H9 (cell line): Measurements from ENCODE around the gene ETF1. TPM values are rescaled to one million over a fixed set of nuclear protein-coding genes. Genes with fewer than 3 reads are reported as not detected.

Experiments
- DNase-seq: peaks from one replicate; pipeline ENCODE4 v3.0.0-alpha.2; 2017
- H2AFZ ChIP-seq: one replicate; pipeline ENCODE4 v1.6.1; 2013; ENCODE audit warnings: mild to moderate bottlenecking, low read length, control low read depth, moderate library complexity
- H2AK5ac ChIP-seq: 2 replicates; pipeline ENCODE4 v1.6.1; 2013; ENCODE audit warnings: low read length, control low read depth, mixed read lengths; ENCODE audit not compliant: insufficient read length
- H2BK120ac ChIP-seq: one replicate; pipeline ENCODE4 v1.6.1; 2013; ENCODE audit warnings: low read depth, mild to moderate bottlenecking, low read length, control low read depth, inconsistent platforms; ENCODE audit not compliant: poor library complexity, severe bottlenecking
- H2BK12ac ChIP-seq: 2 replicates; pipeline ENCODE4 v1.6.1; 2013; ENCODE audit warnings: low read length, control low read depth, mixed read lengths, low read depth; ENCODE audit not compliant: insufficient read length
- H2BK15ac ChIP-seq: 2 replicates; pipeline ENCODE4 v1.6.1; 2013; ENCODE audit warnings: low read depth, low read length, control low read depth
- H2BK20ac ChIP-seq: one replicate; pipeline ENCODE4 v1.6.1; 2013; ENCODE audit warnings: low read depth, mild to moderate bottlenecking, low read length, control low read depth, inconsistent platforms; ENCODE audit not compliant: poor library complexity, severe bottlenecking
- H2BK5ac ChIP-seq: 2 replicates; pipeline ENCODE4 v1.6.1; 2013; ENCODE audit warnings: low read length, control low read depth, mixed read lengths; ENCODE audit not compliant: insufficient read length
- H3K14ac ChIP-seq: 2 replicates; pipeline ENCODE4 v1.6.1; 2013; ENCODE audit warnings: low read length, control low read depth; ENCODE audit not compliant: insufficient read depth
- H3K18ac ChIP-seq: 2 replicates; pipeline ENCODE4 v1.6.1; 2013; ENCODE audit warnings: low read depth, mild to moderate bottlenecking, mixed read lengths, low read length, control low read depth; ENCODE audit not compliant: insufficient read length
- H3K23ac ChIP-seq: 2 replicates; pipeline ENCODE4 v1.6.1; 2013; ENCODE audit warnings: low read length, control low read depth, mixed read lengths, low read depth; ENCODE audit not compliant: insufficient read length
- H3K23me2 ChIP-seq: 2 replicates; pipeline ENCODE4 v1.6.1; 2013; ENCODE audit warnings: low read depth, mild to moderate bottlenecking, mixed read lengths, low read length, control low read depth; ENCODE audit not compliant: insufficient read length, poor library complexity, severe bottlenecking
- H3K27ac ChIP-seq: 2 replicates; pipeline ENCODE4 v1.5.1; 2013; ENCODE audit warnings: low read length, control low read depth, mixed read lengths, low read depth; ENCODE audit not compliant: insufficient read length
- H3K27me3 ChIP-seq: 2 replicates; pipeline ENCODE4 v1.6.1; 2013; ENCODE audit warnings: low read length, control low read depth, inconsistent platforms; ENCODE audit not compliant: insufficient read depth
- H3K4ac ChIP-seq: 2 replicates; pipeline ENCODE4 v1.6.1; 2013; ENCODE audit warnings: low read depth, mild to moderate bottlenecking, control low read depth, inconsistent platforms, low read length, moderate library complexity
- H3K4me1 ChIP-seq: 2 replicates; pipeline ENCODE4 v1.6.1; 2013; ENCODE audit warnings: low read length, control low read depth, inconsistent platforms; ENCODE audit not compliant: insufficient read depth
- H3K4me2 ChIP-seq: 2 replicates; pipeline ENCODE4 v1.6.1; 2013; ENCODE audit warnings: low read length, control low read depth, mixed read lengths; ENCODE audit not compliant: insufficient read length, insufficient read depth
- H3K56ac ChIP-seq: 2 replicates; pipeline ENCODE4 v1.6.1; 2013; ENCODE audit warnings: low read depth, mild to moderate bottlenecking, mixed read lengths, low read length, control low read depth; ENCODE audit not compliant: insufficient read length
- H3K79me1 ChIP-seq: 2 replicates; pipeline ENCODE4 v1.6.1; 2013; ENCODE audit warnings: low read depth, mild to moderate bottlenecking, moderate library complexity, low read length, control low read depth, inconsistent platforms; ENCODE audit not compliant: insufficient read depth, poor library complexity, severe bottlenecking
- H3K79me2 ChIP-seq: 2 replicates; pipeline ENCODE4 v1.6.1; 2013; ENCODE audit warnings: low read length, control low read depth, inconsistent platforms; ENCODE audit not compliant: insufficient read depth
- H3K9ac ChIP-seq: 2 replicates; pipeline ENCODE4 v1.6.1; 2013; ENCODE audit warnings: low read length, control low read depth, mixed read lengths; ENCODE audit not compliant: insufficient read length; ENCODE audit errors: extremely low read depth
- H3K9me3 ChIP-seq: one replicate; pipeline ENCODE4 v1.6.1; 2013; ENCODE audit warnings: low read depth, low read length, inconsistent platforms; ENCODE audit not compliant: control insufficient read depth
- H3T11ph ChIP-seq: one replicate; pipeline ENCODE4 v1.6.1; 2013; ENCODE audit warnings: mild to moderate bottlenecking, low read length, control low read depth, inconsistent platforms
- H4K20me1 ChIP-seq: one replicate; pipeline ENCODE4 v1.6.1; 2013; ENCODE audit not compliant: control insufficient read depth, insufficient read length, insufficient read depth
- H4K5ac ChIP-seq: 2 replicates; pipeline ENCODE4 v1.6.1; 2013; ENCODE audit warnings: low read depth, mild to moderate bottlenecking, mixed read lengths, low read length, control low read depth; ENCODE audit not compliant: insufficient read length
- H4K8ac ChIP-seq: replicated peaks from 2 replicates; pipeline ENCODE4 v1.6.1; 2013; ENCODE audit warnings: low read length, control low read depth, mixed read lengths, low read depth; ENCODE audit not compliant: insufficient read length
- H4K91ac ChIP-seq: 2 replicates; pipeline ENCODE4 v1.6.1; 2013; ENCODE audit warnings: low read depth, mild to moderate bottlenecking, moderate library complexity, mixed read lengths, low read length, control low read depth; ENCODE audit not compliant: insufficient read length
- H3K27ac Mint-ChIP-seq, 3 experiments: 2 replicates in 2 of 3; 3 replicates in 1 of 3; pipeline ENCODE4 v1.8.0; 2020 to 2021; ENCODE audit warnings: mixed read lengths in 3 of 3, mild to moderate bottlenecking in 1 of 3, moderate library complexity in 1 of 3
- H3K27me3 Mint-ChIP-seq: 2 replicates; pipeline ENCODE4 v1.8.0; 2021; ENCODE audit warnings: low read depth, mild to moderate bottlenecking, moderate library complexity, mixed read lengths
- H3K36me3 Mint-ChIP-seq, 3 experiments: 2 replicates in 2 of 3; 3 replicates in 1 of 3; pipeline ENCODE4 v1.8.0; 2020 to 2021; ENCODE audit warnings: low read depth in 3 of 3, mixed read lengths in 3 of 3; ENCODE audit not compliant: insufficient read depth in 1 of 3
- H3K4me1 Mint-ChIP-seq, 2 experiments: 2 replicates each; pipeline ENCODE4 v1.8.0; 2020; ENCODE audit warnings: mixed read lengths in 2 of 2
- H3K4me3 Mint-ChIP-seq, 2 experiments: 2 replicates in 1 of 2; 3 replicates in 1 of 2; pipeline ENCODE4 v1.8.0; 2020 to 2021; ENCODE audit warnings: mild to moderate bottlenecking in 2 of 2, mixed read lengths in 2 of 2, moderate library complexity in 1 of 2
- H3K9me3 Mint-ChIP-seq, 2 experiments: 2 replicates in 1 of 2; 3 replicates in 1 of 2; pipeline ENCODE4 v1.8.0; 2020; ENCODE audit warnings: mild to moderate bottlenecking in 2 of 2, mixed read lengths in 2 of 2, moderate library complexity in 1 of 2
- WGBS: extraction: QIAGEN DNeasy Blood & Tissue Kit; methylation state at CpG from one replicate; pipeline ENCODE4 v1.1.7; 2013; ENCODE audit warnings: missing lambda C conversion rate, low lambda C conversion rate, mixed read lengths; ENCODE audit not compliant: insufficient read length; ENCODE audit errors: extremely low coverage; 5-methylcytosine and 5-hydroxymethylcytosine counted together
- total RNA-seq: library from RNA; stranded (reverse); gene quantifications from 2 replicates; pipeline ENCODE4 v1.2.1, GENCODE V29; 2021
- TF ChIP-seq, protein P1 (sequence below): fragments of 200-600 bp; sonication (generic); conservative IDR thresholded peaks from 3 replicates; pipeline ENCODE4 v1.8.0; 2021; ENCODE audit warnings: antibody characterized with exemption, mild to moderate bottlenecking

ETF1 gene
- total RNA-seq, 1 experiment from 2014 or later, result 175 TPM

DNA sequence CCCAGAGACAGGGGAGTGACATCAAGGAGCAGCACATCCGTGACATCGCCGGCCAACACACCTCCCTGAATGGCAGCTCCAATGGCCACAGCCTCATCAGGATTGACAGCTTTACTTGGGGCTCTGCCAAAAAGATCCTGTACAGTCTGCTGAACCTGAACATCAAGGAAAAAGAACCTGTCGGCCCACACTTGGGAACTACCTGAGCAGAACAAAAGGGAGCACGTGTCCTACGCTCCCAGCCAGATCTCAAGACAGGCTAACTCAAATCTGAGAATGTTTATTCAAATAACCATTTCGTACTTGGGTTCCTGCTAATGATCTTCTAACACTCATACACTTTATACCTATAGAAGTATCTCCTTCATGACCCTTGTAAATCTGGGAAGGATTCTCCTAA is 16.9 kb upstream of the ETF1 start:
- Histone ChIP-seq H2AFZ (no peak overlapping the region), H3K9me3 (no peaks in the 10 kb centered on the region), H4K8ac (no peak overlapping the region), H3K27me3 (no peaks in the 10 kb centered on the region), H3K23ac (no peak overlapping the region), H3K4me2 (no peak overlapping the region), H3T11ph (no peak overlapping the region), H3K14ac (no peak overlapping the region), H3K79me1 (no peaks in the 10 kb centered on the region), H3K18ac (no peak overlapping the region), H2BK120ac (no peak overlapping the region), H2BK15ac (no peak overlapping the region), H3K23me2 (no peaks in the 10 kb centered on the region), H2BK5ac (no peak overlapping the region), H3K79me2 (0 out of 2 replicates have a peak, but pooled peaks cover under 1% of the 10 kb centered on the region), H3K27ac (no peak overlapping the region), H4K91ac (no peak overlapping the region), H3K4me1 (no peaks in the 10 kb centered on the region), H3K9ac (no peak overlapping the region), H3K56ac (no peak overlapping the region), H4K20me1 (no peaks in the 10 kb centered on the region), H4K5ac (no peak overlapping the region), H3K4ac (no peak overlapping the region), H2AK5ac (no peak overlapping the region), H2BK12ac (no peak overlapping the region), H2BK20ac (no peak overlapping the region)
- no peaks in the 10 kb centered on the region for H3K4me1 Mint-ChIP-seq
- peak; percentile 6 for DNase-seq
- TF ChIP-seq, protein P1, sequence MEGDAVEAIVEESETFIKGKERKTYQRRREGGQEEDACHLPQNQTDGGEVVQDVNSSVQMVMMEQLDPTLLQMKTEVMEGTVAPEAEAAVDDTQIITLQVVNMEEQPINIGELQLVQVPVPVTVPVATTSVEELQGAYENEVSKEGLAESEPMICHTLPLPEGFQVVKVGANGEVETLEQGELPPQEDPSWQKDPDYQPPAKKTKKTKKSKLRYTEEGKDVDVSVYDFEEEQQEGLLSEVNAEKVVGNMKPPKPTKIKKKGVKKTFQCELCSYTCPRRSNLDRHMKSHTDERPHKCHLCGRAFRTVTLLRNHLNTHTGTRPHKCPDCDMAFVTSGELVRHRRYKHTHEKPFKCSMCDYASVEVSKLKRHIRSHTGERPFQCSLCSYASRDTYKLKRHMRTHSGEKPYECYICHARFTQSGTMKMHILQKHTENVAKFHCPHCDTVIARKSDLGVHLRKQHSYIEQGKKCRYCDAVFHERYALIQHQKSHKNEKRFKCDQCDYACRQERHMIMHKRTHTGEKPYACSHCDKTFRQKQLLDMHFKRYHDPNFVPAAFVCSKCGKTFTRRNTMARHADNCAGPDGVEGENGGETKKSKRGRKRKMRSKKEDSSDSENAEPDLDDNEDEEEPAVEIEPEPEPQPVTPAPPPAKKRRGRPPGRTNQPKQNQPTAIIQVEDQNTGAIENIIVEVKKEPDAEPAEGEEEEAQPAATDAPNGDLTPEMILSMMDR, result no peak
- no peaks in the 10 kb centered on the region for H3K9me3 Mint-ChIP-seq
- no peak overlapping the region for H3K4me3 Mint-ChIP-seq
- peak overlapping the region in 1 of 3 experiments; percentile 60; a peak in 2 of 7 replicates for H3K27ac Mint-ChIP-seq
- no CpG with 5 or more reads among the region's 7 CpGs for WGBS
- H3K36me3 Mint-ChIP-seq, result peaks cover 54 to 94% (median 91%) of the 10 kb centered on the region in 3 experiments
- no peaks in the 10 kb centered on the region for H3K27me3 Mint-ChIP-seq
